Tibial nerve (tissue), 3 donors: ENCODE data around the gene NTRK2.

ENCODE experiments used
- CTCF ChIP-seq, 5 experiments: fragments of 200-600 bp in 3 of 5; fragments of 450-650 bp in 2 of 5; sonication (generic) in 3 of 5; IDR thresholded peaks; one replicate each; pipeline ENCODE4 v1.5.1; 2016 to 2019; ENCODE audit warnings: antibody characterized with exemption in 5 of 5, mild to moderate bottlenecking in 3 of 5, moderate library complexity in 2 of 5
- POLR2A ChIP-seq, 2 donors: fragments of 450-650 bp; IDR thresholded peaks; one replicate each; pipeline ENCODE4 v1.6.1; 2017; ENCODE audit warnings: antibody characterized with exemption in 2 of 2, mild to moderate bottlenecking in 2 of 2, moderate library complexity in 2 of 2

GRCh38 chr9:84866396-84867175 is 197.1 kb downstream of the NTRK2 start:
- TF ChIP-seq CTCF (IDR thresholded peaks at IDR 0.05) (no peak), POLR2A (IDR thresholded peaks at IDR 0.05) (no peak)
